HEK293 (cell line): ENCODE results near the gene TMEM271.

Experiments
- KLF16 ChIP-seq: fragments of 450-650 bp; formaldehyde crosslinking; IDR thresholded peaks from 2 replicates; pipeline ENCODE4 v1.5.1; 2017; ENCODE audit warnings: missing biosample characterization, missing genetic modification characterization
- REPIN1 ChIP-seq: fragments of 450-650 bp; formaldehyde crosslinking; IDR thresholded peaks from 2 replicates; pipeline ENCODE4 v1.5.1; 2017; ENCODE audit warnings: missing biosample characterization, missing genetic modification characterization, low read depth
- SCRT2 ChIP-seq: fragments of 450-650 bp; formaldehyde crosslinking; IDR thresholded peaks from 2 replicates; pipeline ENCODE4 v1.5.1; 2016; ENCODE audit warnings: missing biosample characterization, missing genetic modification characterization
- WT1 ChIP-seq: fragments of 450-650 bp; formaldehyde crosslinking; IDR thresholded peaks from 2 replicates; pipeline ENCODE4 v1.5.1; 2016; ENCODE audit warnings: missing biosample characterization, missing genetic modification characterization
- ZBTB48 ChIP-seq: fragments of 450-650 bp; formaldehyde crosslinking; IDR thresholded peaks from 2 replicates; pipeline ENCODE4 v1.5.1; 2016; ENCODE audit warnings: missing biosample characterization, missing genetic modification characterization
- ZBTB7A ChIP-seq: fragments of 450-650 bp; formaldehyde crosslinking; IDR thresholded peaks from 2 replicates; pipeline ENCODE4 v1.5.1; 2016; ENCODE audit warnings: low read depth, missing biosample characterization, missing genetic modification characterization
- ZNF133 ChIP-seq: fragments of 450-650 bp; formaldehyde crosslinking; IDR thresholded peaks from 2 replicates; pipeline ENCODE4 v1.5.1; 2016; ENCODE audit warnings: missing biosample characterization, missing genetic modification characterization
- ZNF19 ChIP-seq: fragments of 450-650 bp; formaldehyde crosslinking; IDR thresholded peaks from 2 replicates; pipeline ENCODE4; 2016; ENCODE audit warnings: missing biosample characterization, missing genetic modification characterization, low read depth
- ZNF202 ChIP-seq: fragments of 450-650 bp; formaldehyde crosslinking; IDR thresholded peaks from 2 replicates; pipeline ENCODE4 v1.5.1; 2016; ENCODE audit warnings: missing biosample characterization, missing genetic modification characterization, borderline replicate concordance
- ZNF350 ChIP-seq: fragments of 450-650 bp; formaldehyde crosslinking; IDR thresholded peaks from 2 replicates; pipeline ENCODE4 v1.5.0; 2017; ENCODE audit warnings: missing biosample characterization, mild to moderate bottlenecking, missing genetic modification characterization
- ZNF426 ChIP-seq: fragments of 450-650 bp; formaldehyde crosslinking; IDR thresholded peaks from 2 replicates; pipeline ENCODE4 v1.5.1; 2017; ENCODE audit warnings: missing biosample characterization, missing genetic modification characterization, mild to moderate bottlenecking, inconsistent platforms, moderate library complexity
- ZNF48 ChIP-seq: fragments of 450-650 bp; formaldehyde crosslinking; IDR thresholded peaks from 2 replicates; pipeline ENCODE4 v1.5.1; 2016; ENCODE audit warnings: missing biosample characterization, missing genetic modification characterization
- ZNF510 ChIP-seq: fragments of 450-650 bp; formaldehyde crosslinking; IDR thresholded peaks from 2 replicates; pipeline ENCODE4 v1.5.1; 2018; ENCODE audit warnings: mild to moderate bottlenecking, missing genetic modification characterization, missing biosample characterization; ENCODE audit not compliant: insufficient replicate concordance
- ZNF514 ChIP-seq: fragments of 450-650 bp; formaldehyde crosslinking; IDR thresholded peaks from 2 replicates; pipeline ENCODE4 v1.5.1; 2016; ENCODE audit warnings: missing biosample characterization, missing genetic modification characterization
- ZNF624 ChIP-seq: fragments of 450-650 bp; formaldehyde crosslinking; IDR thresholded peaks from 2 replicates; pipeline ENCODE4 v1.5.1; 2017; ENCODE audit warnings: missing biosample characterization, missing genetic modification characterization
- ZNF701 ChIP-seq: fragments of 450-650 bp; formaldehyde crosslinking; IDR thresholded peaks from 2 replicates; pipeline ENCODE4 v1.5.1; 2016; ENCODE audit warnings: missing biosample characterization, missing genetic modification characterization
- ZNF791 ChIP-seq: fragments of 450-650 bp; formaldehyde crosslinking; IDR thresholded peaks from 2 replicates; pipeline ENCODE4 v1.5.1; 2016; ENCODE audit warnings: missing biosample characterization, missing genetic modification characterization
- ZNF792 ChIP-seq: fragments of 450-650 bp; formaldehyde crosslinking; IDR thresholded peaks from 2 replicates; pipeline ENCODE4 v1.5.1; 2016; ENCODE audit warnings: missing biosample characterization, missing genetic modification characterization
- ZSCAN23 ChIP-seq: fragments of 450-650 bp; formaldehyde crosslinking; IDR thresholded peaks from 2 replicates; pipeline ENCODE4 v1.5.1; 2016; ENCODE audit warnings: missing biosample characterization, missing genetic modification characterization
- TF ChIP-seq, protein P1 (sequence below): fragments of 450-650 bp; formaldehyde crosslinking; conservative IDR thresholded peaks from 2 replicates; pipeline ENCODE4 v1.5.1; 2016; ENCODE audit warnings: low read depth, missing biosample characterization, missing genetic modification characterization
- TF ChIP-seq, protein P2 (sequence below): fragments of 450-650 bp; formaldehyde crosslinking; IDR thresholded peaks from 2 replicates; pipeline ENCODE4 v1.5.0; 2017; ENCODE audit warnings: missing biosample characterization, missing genetic modification characterization, borderline replicate concordance
- TF ChIP-seq, protein P3 (sequence below): fragments of 450-650 bp; formaldehyde crosslinking; IDR thresholded peaks from 2 replicates; pipeline ENCODE4; 2016; ENCODE audit warnings: missing biosample characterization, missing genetic modification characterization
- TF ChIP-seq, protein P4 (sequence below): fragments of 450-650 bp; formaldehyde crosslinking; IDR thresholded peaks from 2 replicates; pipeline ENCODE4 v1.5.1; 2016; ENCODE audit warnings: missing biosample characterization, missing genetic modification characterization
- TF ChIP-seq, protein P5 (sequence below): fragments of 450-650 bp; formaldehyde crosslinking; IDR thresholded peaks from 2 replicates; pipeline ENCODE4 v1.5.1; 2016; ENCODE audit warnings: missing biosample characterization, missing genetic modification characterization, borderline replicate concordance
- TF ChIP-seq, protein P6 (sequence below): fragments of 450-650 bp; IDR thresholded peaks from 2 replicates; pipeline ENCODE4 v1.5.1; 2018; ENCODE audit warnings: missing biosample characterization, mild to moderate bottlenecking, missing genetic modification characterization

Gene TMEM271

DNA sequence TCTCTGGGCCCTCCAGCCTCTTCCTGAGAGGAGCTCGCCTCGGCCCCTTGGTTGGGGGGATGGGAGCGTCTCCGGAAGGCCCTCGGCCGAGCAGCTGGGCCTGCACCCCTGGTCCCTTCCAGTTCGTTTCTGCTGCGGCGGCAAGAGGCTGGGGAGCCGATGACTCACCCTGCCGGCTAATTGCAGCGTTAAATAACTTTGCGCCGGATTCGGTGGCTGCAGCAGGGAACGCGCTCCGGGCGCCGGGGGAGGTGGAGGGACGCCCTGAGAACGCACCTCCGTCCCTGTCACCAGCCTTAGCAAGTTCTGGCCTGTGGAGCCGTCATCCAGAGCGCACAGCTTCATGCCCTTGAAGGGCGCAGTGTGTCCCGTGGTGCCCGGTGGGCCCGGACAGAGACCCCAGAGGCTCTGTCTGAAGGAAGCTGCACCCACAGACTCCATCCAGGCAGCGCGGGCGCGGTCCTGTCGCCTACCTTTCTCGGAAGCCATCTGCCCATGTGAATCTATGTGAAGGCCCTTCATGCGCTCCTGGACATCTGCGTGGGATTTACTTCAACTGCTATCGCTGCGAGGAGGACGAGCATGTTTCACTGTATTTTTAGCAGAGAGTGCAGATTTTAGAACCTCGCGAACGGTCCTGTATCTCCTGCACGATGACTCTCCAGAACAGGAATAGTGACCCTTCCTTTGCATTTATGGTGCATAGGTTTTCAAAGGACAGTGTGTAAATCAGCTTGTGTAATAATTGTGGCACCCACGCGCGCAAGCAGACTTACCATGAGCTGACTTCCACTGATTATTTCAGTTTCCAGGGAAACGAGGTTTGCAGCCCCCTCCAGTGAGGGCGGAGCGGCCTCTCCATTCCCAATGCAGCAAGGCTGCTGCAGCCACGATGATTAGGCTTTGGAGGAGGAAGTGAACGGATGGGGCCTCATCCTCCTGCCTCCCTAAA lies 1.7 kb upstream of the TMEM271 start (continued):
- TF ChIP-seq, protein P1, sequence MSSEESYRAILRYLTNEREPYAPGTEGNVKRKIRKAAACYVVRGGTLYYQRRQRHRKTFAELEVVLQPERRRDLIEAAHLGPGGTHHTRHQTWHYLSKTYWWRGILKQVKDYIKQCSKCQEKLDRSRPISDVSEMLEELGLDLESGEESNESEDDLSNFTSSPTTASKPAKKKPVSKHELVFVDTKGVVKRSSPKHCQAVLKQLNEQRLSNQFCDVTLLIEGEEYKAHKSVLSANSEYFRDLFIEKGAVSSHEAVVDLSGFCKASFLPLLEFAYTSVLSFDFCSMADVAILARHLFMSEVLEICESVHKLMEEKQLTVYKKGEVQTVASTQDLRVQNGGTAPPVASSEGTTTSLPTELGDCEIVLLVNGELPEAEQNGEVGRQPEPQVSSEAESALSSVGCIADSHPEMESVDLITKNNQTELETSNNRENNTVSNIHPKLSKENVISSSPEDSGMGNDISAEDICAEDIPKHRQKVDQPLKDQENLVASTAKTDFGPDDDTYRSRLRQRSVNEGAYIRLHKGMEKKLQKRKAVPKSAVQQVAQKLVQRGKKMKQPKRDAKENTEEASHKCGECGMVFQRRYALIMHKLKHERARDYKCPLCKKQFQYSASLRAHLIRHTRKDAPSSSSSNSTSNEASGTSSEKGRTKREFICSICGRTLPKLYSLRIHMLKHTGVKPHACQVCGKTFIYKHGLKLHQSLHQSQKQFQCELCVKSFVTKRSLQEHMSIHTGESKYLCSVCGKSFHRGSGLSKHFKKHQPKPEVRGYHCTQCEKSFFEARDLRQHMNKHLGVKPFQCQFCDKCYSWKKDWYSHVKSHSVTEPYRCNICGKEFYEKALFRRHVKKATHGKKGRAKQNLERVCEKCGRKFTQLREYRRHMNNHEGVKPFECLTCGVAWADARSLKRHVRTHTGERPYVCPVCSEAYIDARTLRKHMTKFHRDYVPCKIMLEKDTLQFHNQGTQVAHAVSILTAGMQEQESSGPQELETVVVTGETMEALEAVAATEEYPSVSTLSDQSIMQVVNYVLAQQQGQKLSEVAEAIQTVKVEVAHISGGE (tag by site-specific recombination): peak; percentile 56; the same call in 1 of the 2 replicates
- TF ChIP-seq ZNF350 (tag by site-specific recombination) (no peak), ZNF792 (tag by site-specific recombination) (no peak), ZNF426 (tag by site-specific recombination) (no peak), ZNF48 (tag by site-specific recombination) (no peak), ZNF791 (tag by site-specific recombination) (no peak), ZNF133 (tag by site-specific recombination) (no peak), SCRT2 (tag by site-specific recombination) (no peak), ZBTB7A (tag by site-specific recombination) (no peak), WT1 (tag by site-specific recombination) (no peak), KLF16 (tag by site-specific recombination) (no peak), ZNF624 (tag by site-specific recombination) (no peak), ZNF701 (no peak), ZNF202 (no peak), REPIN1 (tag by site-specific recombination) (no peak), ZBTB48 (no peak; the same call in 1 of the 2 replicates), ZNF19 (tag by site-specific recombination) (no peak), ZNF514 (tag by site-specific recombination) (no peak), ZNF510 (tag by site-specific recombination) (no peak), ZSCAN23 (tag by site-specific recombination) (no peak)
- TF ChIP-seq, protein P2, sequence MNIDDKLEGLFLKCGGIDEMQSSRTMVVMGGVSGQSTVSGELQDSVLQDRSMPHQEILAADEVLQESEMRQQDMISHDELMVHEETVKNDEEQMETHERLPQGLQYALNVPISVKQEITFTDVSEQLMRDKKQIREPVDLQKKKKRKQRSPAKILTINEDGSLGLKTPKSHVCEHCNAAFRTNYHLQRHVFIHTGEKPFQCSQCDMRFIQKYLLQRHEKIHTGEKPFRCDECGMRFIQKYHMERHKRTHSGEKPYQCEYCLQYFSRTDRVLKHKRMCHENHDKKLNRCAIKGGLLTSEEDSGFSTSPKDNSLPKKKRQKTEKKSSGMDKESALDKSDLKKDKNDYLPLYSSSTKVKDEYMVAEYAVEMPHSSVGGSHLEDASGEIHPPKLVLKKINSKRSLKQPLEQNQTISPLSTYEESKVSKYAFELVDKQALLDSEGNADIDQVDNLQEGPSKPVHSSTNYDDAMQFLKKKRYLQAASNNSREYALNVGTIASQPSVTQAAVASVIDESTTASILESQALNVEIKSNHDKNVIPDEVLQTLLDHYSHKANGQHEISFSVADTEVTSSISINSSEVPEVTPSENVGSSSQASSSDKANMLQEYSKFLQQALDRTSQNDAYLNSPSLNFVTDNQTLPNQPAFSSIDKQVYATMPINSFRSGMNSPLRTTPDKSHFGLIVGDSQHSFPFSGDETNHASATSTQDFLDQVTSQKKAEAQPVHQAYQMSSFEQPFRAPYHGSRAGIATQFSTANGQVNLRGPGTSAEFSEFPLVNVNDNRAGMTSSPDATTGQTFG (tag by site-specific recombination): no peak
- TF ChIP-seq, protein P3, sequence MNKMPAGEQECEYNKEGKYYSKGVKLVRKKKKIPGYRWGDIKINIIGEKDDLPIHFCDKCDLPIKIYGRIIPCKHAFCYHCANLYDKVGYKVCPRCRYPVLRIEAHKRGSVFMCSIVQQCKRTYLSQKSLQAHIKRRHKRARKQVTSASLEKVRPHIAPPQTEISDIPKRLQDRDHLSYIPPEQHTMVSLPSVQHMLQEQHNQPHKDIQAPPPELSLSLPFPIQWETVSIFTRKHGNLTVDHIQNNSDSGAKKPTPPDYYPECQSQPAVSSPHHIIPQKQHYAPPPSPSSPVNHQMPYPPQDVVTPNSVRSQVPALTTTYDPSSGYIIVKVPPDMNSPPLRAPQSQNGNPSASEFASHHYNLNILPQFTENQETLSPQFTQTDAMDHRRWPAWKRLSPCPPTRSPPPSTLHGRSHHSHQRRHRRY (tag by site-specific recombination): no peak
- TF ChIP-seq, protein P4, sequence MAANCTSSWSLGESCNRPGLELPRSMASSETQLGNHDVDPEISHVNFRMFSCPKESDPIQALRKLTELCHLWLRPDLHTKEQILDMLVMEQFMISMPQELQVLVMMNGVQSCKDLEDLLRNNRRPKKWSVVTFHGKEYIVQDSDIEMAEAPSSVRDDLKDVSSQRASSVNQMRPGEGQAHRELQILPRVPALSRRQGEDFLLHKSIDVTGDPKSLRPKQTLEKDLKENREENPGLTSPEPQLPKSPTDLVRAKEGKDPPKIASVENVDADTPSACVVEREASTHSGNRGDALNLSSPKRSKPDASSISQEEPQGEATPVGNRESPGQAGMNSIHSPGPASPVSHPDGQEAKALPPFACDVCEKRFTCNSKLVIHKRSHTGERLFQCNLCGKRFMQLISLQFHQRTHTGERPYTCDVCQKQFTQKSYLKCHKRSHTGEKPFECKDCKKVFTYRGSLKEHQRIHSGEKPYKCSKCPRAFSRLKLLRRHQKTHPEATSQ (tag by site-specific recombination): no peak
- TF ChIP-seq, protein P5, sequence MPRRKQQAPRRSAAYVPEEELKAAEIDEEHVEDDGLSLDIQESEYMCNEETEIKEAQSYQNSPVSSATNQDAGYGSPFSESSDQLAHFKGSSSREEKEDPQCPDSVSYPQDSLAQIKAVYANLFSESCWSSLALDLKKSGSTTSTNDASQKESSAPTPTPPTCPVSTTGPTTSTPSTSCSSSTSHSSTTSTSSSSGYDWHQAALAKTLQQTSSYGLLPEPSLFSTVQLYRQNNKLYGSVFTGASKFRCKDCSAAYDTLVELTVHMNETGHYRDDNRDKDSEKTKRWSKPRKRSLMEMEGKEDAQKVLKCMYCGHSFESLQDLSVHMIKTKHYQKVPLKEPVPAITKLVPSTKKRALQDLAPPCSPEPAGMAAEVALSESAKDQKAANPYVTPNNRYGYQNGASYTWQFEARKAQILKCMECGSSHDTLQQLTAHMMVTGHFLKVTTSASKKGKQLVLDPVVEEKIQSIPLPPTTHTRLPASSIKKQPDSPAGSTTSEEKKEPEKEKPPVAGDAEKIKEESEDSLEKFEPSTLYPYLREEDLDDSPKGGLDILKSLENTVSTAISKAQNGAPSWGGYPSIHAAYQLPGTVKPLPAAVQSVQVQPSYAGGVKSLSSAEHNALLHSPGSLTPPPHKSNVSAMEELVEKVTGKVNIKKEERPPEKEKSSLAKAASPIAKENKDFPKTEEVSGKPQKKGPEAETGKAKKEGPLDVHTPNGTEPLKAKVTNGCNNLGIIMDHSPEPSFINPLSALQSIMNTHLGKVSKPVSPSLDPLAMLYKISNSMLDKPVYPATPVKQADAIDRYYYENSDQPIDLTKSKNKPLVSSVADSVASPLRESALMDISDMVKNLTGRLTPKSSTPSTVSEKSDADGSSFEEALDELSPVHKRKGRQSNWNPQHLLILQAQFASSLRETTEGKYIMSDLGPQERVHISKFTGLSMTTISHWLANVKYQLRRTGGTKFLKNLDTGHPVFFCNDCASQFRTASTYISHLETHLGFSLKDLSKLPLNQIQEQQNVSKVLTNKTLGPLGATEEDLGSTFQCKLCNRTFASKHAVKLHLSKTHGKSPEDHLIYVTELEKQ: no peak
- TF ChIP-seq, protein P6, sequence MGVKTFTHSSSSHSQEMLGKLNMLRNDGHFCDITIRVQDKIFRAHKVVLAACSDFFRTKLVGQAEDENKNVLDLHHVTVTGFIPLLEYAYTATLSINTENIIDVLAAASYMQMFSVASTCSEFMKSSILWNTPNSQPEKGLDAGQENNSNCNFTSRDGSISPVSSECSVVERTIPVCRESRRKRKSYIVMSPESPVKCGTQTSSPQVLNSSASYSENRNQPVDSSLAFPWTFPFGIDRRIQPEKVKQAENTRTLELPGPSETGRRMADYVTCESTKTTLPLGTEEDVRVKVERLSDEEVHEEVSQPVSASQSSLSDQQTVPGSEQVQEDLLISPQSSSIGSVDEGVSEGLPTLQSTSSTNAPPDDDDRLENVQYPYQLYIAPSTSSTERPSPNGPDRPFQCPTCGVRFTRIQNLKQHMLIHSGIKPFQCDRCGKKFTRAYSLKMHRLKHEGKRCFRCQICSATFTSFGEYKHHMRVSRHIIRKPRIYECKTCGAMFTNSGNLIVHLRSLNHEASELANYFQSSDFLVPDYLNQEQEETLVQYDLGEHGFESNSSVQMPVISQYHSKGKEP: peak; percentile 69; the same call in 1 of the 2 replicates
